NAMALWA (cell line): Measurements from ENCODE around the gene BZW2.

Source experiments
- DNase-seq: peaks from one replicate; pipeline ENCODE4 v3.0.0-alpha.2; 2015; ENCODE audit warnings: low spot score

Gene BZW2

GRCh38 chr7:16721541-16721940 is 75.6 kb downstream of the BZW2 start:
- DNase-seq, result no peak

GRCh38 chr7:16724344-16724743 is 78.4 kb downstream of the BZW2 start:
- DNase-seq, result no peak

GRCh38 chr7:16726189-16726588 is 80.2 kb downstream of the BZW2 start:
- DNase-seq, result no peak

DNA sequence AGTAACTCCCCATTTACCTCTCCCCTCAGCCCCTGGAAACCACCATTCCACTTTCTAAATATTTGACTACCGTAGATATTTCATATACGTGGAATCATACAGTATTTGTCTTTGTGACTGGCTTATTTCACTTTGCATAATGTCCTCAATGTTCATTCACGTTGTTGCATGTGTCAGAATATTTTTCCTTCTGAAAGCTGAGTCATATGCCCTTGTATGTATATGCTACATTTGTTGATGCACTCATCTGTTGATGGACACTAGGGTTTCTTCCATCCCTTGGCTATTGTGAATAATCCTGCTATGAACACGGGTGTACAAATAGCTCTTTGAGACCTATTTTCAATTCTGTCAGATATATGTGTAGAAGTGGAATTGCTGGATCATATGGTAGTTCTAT is 81.8 kb downstream of the BZW2 start:
- no peak for DNase-seq

DNA sequence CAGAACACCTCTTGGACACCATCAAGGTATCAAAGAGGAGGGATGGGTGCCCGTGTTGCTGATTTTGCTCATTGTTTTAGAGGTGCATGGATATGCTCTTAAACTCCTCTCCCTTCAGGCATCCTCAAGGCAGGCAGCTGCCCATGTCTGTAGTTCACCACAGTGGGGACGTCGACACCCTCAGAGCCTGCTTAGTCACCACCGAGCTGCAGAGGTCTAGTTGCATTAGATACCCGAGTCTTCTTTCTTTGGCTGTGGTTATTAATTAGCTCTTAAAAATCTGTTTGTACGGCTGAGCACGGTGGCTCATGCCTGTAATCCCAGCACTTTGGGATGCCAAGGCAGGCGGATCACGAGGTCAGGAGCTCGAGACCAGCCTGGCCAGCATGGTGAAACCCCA is 82.8 kb downstream of the BZW2 start:
- DNase-seq, result no peak

GRCh38 chr7:16729541-16729940 is 83.6 kb downstream of the BZW2 start:
- no peak for DNase-seq

DNA sequence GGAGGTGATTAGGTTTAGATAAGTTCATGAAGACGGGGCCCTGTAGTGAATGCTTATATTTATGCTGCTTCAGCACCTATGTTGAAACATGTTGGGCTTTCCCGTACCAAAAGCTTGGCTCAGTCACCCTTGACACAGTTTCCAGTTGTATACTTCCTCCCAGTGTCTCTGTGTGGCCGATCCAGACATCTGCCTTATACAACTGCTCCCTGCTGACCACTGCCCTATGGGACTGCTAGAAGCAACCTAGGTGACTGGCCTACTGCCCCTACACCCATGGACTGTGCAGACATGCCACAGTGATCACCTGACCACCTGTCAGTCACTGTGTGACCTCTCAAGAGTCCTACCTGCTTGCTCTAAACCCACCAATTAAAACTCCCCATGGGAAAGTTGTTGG is 85.0 kb downstream of the BZW2 start:
- no peak for DNase-seq

- no peak for DNase-seq
Observed at GRCh38 chr7:16732828-16733227, 86.8 kb downstream of the BZW2 start.

DNA sequence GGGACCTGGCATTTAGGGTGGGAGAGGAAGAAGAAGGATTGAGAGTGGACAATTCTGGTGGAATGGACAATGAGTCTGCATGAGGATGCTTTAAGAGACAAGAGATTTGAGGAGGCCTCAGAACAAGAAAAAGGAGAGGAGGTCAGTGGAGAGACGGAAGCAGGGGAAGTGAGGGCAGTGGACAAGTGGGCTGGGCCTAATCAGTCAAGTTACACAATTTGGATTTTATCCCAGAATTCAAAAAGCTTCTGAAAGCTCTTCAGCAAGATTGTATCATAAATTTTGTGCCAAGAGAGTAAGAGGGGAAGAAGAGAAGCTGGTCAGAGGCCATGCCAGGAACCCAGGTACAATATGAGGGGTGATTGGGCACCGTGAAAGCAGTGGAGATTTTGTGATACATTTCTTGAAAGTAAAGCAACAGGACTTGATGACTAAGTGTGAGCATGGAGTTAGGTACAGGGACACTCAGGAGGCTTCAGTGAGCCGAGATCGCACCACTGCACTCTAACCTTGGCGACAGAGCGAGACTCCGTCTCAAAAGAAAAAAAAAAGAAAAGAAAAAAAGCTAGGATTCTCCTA is 88.3 kb downstream of the BZW2 start:
- no peak for DNase-seq

GRCh38 chr7:16735020-16735419 is 89.0 kb downstream of the BZW2 start:
- no peak for DNase-seq

DNA sequence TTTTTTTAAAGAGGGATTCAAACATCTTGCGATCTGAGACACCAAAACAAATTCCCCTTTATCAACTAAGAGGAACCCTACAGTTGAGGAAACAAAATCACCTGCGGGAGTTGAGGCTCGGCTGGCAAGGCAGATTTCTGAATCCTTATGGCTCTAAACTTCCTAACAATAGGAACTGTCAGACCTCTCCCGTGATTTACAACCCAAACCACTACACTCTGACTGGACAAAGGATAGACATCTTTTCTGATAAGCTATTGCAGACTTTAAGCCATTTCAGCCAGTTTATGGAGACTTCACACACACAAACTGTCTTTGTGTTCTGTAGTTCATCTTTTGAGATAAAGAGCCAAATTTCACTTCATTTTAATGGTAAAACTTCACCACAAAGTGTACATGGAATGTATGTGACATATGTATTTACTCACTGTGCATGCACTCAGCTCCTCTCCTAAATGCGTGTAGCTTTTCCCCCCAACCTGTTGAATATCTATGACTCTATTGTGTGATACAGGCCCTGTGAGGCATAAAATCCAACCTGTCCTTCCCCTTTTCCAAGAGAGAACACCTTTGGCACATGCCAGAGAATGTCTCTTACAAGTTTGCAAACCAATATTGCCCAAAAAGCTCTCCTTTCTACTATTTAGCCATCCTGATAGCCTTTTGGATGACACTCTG is 92.2 kb downstream of the BZW2 start:
- no peak for DNase-seq

DNA sequence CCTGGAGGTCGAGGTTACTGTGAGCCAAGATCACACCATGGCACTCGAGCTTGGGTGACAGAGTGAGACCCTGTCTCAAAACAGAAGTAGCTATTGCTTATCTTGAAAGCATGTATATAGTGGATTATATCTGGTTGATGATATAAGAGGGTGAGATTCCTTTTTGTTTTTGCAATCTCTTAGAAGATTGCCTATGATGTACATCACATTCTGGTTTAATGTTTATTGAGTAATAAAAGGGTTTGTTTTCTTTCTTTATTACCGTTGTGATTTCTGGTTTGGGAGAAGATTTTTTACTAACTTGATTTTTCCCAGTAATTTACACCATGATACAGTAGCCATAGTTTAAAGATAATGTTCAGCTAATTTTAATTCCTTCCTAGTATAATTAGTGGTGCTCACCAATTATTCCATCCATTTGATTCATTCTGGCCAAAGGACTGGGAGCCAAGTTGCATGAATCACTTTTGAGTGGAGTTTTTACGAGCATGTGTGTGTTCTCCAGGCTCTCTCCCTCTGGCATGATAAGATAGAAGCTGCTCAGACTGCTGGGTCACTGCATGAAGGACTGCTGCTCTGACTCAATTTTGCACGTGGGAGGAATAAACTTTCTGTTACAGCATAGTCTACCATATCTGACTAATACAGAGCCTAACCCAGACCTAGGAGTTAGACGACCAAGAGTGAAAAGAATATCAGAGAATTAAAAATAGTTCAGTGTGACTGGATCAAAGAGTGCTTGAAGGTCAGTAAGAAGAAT is 94.1 kb downstream of the BZW2 start:
- no peak for DNase-seq

- no peak for DNase-seq
Observed at GRCh38 chr7:16740623-16740953, 94.6 kb downstream of the BZW2 start.

DNA sequence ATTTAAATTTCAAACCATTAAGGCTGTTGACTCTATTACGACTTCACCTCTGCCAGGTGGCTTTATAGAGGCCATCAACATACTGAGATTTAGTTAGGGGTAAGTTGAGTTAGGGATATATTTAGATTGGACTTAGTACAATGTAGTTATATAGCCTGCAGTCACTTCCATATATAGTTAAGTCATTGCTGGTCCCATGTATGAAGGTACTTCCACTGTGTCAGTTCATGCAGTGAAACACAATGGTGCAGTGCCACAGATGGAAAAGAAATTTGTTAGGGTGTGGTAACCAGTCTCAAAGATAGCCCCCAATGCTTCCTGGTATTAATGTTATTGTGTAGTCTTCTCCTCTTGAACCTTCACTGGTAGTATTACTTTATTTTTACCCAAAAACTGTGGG is 95.0 kb downstream of the BZW2 start:
- no peak for DNase-seq

DNA sequence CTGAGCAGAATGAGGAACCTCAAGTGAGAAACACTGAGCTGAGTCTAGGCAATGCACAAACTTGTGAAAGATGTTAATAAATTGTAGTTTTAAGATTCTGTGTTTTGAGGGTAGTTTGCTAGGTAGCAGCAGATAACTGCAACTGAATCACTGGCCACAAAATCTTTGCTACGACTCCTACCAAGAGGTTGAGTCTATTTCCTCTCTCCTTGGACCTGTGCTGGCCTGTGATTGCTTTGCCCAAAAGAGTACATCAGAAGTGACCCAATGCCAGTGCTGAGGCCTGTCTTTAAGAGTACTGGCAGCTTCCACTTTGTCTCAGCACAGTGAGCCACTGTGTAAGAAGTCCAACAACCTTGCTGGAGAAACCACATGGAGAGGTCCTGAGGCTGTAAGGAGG is 95.7 kb downstream of the BZW2 start:
- no peak for DNase-seq

DNA sequence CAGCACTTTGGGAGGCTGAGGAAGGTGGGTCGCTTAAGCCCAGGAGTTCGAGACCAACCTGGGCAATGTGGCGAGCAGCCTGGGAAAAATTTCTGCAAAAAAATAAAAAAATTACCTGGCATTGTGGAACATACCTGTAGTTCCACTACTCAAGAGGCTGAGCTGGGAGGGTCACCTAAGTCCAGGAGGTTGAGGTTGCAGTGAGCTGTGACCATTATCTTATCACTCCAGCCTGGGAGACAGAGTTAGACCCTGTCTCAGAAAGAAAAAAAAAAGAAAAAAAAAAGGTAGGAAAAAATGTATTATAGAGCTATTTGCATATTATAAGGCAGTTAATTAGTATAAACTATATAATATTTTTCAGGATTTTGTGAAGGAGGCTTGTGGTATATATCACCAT is 96.6 kb downstream of the BZW2 start:
- no peak for DNase-seq

DNA sequence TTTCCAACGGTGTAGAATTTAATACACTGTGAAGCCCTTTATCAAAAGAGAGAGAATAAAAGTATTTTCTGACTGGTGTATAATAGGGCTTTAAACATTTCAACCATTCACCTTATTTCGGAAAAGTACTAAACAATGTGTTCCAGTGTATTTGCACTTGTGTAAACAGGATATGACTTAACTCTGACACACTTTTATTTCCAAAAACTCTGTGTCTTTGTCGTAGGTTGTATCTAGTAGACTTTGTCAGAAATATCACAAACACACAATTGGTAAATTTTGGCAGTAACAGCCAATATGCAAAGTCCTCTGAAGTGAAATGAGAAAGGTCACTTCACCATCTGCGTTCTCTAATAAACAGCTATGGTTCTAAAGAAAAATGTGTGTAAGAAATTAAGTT is 97.3 kb downstream of the BZW2 start:
- no peak for DNase-seq

DNA sequence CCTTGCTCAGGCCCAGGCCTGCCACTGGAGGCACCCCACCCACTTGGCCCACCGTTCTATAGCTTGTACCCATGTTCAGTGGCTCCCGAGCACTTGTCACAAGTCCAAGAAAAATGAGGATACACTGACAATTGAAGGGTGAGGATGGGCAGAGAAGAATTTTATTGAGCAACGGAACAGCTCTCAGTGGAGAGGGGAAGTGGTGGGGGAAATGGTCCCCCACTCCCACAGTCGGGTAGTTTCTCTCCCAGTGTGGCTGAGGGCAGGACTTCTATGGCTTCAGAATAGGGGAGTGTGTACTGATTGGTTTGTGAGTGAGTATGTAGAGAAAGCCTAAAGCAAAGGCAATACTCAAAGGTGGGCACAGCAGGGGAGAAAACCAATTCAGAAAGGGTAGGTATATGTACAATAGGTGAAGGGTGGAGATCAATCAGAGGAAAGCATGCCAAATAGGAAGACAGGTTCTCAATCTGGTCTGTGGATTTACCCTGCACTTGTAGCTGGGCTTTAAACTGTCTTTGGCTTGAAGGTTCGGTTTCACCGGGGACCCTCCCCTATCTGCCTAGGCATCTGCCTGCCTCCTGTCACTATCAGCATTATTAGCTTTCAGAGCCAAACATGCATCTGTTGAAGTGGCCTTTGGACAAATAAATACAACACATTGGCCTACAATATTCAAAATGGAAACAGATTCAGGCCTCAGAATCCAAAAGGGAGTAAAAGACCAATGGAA is 98.7 kb downstream of the BZW2 start:
- no peak for DNase-seq

GRCh38 chr7:16745645-16746044 is 99.7 kb downstream of the BZW2 start:
- DNase-seq, result no peak

- DNase-seq, result no peak
Observed at GRCh38 chr7:16747102-16747501, 101.1 kb downstream of the BZW2 start.

GRCh38 chr7:16753102-16753931 is 107.3 kb downstream of the BZW2 start, which contains the start of gene TSPAN13:
TSPAN13 (plus strand) TSS chr7:16753755; CDS start chr7:16753968, 213 bp downstream.
- peak; percentile 60 for DNase-seq
